Left renal cortex interstitium (tissue), 4 donors: ENCODE data around the gene S1PR1. TPM values are rescaled to one million over a fixed set of nuclear protein-coding genes. Genes with fewer than 3 reads are reported as not detected.
A peak's percentile ranks its signal among the peaks of the same experiment; 100 is the strongest.
"Not testable (repeated sequence)": the region's sequence is repeated elsewhere in the genome, so short reads cannot be mapped to it uniquely, and the experiment has no call there.

Experiments
- DNase-seq, 4 donors: peaks; one replicate each; pipeline ENCODE4 v3.0.0-alpha.2; 2013; ENCODE audit warnings: low read depth in 4 of 4, low spot score in 2 of 4, missing footprints in 1 of 4
- polyA plus RNA-seq, 4 donors: library from polyadenylated mRNA; unstranded; fragments of 120-200 nt; gene quantifications; one replicate each; pipeline ENCODE4 v1.2.1, GENCODE V29; 2013; ENCODE audit not compliant: insufficient read length in 4 of 4

The S1PR1 gene
- polyA plus RNA-seq, 4 donors = 17.8 to 22.0 (median 20.4) TPM

DNA sequence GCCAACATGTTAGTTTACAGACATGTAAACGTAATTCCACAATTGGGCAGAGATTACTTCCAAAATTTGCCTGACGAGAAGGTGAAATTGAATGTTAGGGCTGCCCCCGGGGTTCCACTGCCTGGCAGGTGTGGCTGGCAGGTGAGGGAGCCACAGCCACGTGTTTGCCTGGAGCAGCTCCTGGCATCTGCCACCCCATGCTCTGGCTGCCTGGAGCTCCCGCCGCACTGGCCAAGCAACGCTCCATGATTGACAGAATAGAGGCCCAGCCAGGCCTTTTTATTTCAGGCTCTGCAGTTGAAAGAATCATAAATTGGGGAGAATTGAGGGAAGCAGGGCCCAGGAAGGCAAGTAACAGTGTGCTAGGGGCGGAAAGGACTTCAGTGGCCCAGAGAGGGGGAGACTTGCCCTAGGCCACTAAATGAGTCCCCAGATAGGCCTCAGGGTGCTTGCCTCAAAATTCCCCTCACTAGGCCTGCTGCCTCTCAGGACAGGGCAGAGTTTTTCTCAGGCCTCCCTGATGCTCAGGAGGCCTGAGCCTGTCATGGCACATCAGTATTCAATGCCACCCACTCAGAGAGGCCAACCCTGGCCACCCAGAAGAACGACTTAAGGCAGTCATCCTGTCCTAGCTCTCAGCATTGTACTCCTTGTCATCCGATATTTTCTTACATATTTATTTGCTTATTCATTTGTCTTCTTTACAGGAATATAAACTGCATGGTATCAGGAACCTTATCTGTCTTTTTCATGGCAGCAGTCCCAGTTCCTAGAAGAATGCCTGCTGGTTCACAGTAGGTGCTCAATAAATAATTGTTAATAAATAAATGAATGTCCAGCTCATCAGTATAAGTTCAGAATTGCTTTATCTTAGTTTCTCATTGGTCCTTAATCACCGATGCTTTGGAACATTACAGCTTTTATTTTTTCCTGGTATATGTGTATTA is 16.6 kb upstream of the S1PR1 start:
- no peak for DNase-seq

GRCh38 chr1:101220906-101221305 is 15.9 kb upstream of the S1PR1 start:
- DNase-seq = no peak

GRCh38 chr1:101221945-101222429 is 14.8 kb upstream of the S1PR1 start:
- no peak for DNase-seq

- no peak for DNase-seq
Observed at GRCh38 chr1:101227837-101228236, 9.0 kb upstream of the S1PR1 start.

GRCh38 chr1:101228424-101229134 is 8.2 kb upstream of the S1PR1 start:
- DNase-seq = no peak

DNA sequence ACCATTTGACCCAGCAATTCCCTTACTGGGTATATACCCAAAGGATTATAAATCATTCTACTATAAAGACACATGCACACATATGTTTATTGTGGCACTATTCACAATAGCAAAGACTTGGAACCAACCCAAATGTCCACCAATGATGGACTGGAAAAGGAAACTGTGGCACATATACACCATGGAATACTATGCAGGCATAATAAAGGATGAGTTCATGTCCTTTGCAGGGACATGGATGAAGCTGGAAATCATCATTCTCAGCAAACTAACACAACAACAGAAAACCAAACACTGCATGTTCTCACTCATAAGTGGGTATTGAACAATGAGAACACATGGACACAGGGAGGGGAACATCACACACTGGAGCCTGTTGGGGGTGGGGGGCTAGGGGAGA is 4.6 kb upstream of the S1PR1 start:
- not testable (repeated sequence) for DNase-seq

DNA sequence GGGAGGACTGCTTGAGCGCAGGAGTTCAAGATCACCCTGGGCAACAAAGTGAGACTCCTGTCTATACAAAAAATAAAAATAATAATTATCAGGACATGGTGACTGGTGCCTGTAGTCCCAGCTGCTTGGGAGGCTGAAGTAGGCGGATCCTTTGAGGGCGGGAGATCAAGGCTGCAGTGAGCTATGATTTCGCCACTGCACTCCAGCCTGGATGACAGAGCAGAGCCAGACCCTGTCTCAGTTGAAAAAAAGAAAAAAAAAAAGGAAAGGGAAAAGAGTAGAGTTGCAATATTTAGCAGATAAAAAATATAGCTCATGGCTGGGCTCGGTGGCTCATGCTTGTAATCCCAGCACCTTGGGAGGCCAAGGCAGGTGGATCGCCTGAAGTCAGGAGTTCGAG is 3.3 kb upstream of the S1PR1 start:
- no peak for DNase-seq

DNA sequence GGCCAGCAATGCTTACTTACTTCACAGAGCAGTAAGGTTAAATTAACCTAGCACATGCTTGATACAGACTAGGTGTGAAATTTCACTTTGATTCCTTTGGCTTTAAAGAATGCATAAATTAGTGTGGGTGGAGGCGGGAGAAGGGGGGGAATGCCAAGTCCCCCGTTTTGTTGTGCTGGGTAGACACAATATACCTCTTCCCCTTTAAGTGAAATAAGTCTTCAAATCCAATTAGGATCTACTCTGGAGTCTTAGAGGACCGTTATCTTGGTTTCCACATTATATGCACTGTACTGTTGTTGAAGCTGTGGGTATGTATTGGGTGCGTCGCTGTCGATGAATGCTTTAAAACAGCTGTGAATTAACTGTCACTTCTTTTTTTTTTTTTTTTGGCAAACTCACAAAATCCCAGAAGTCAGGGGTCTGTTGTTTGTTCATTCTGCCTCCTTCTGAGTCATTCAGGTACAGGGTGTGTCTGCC is 1.6 kb upstream of the S1PR1 start:
- no peak for DNase-seq

- DNase-seq = peak in 2 of 4 donors; percentile 55 to 65
Observed at GRCh38 chr1:101235696-101236515, 913 bp upstream of the S1PR1 start.

- DNase-seq = peak in 1 of 4 donors; percentile 40
Observed at GRCh38 chr1:101237229-101237837, 514 bp downstream of the S1PR1 start.

- DNase-seq = no peak
Observed at GRCh38 chr1:101238031-101238628, 1.3 kb downstream of the S1PR1 start.

DNA sequence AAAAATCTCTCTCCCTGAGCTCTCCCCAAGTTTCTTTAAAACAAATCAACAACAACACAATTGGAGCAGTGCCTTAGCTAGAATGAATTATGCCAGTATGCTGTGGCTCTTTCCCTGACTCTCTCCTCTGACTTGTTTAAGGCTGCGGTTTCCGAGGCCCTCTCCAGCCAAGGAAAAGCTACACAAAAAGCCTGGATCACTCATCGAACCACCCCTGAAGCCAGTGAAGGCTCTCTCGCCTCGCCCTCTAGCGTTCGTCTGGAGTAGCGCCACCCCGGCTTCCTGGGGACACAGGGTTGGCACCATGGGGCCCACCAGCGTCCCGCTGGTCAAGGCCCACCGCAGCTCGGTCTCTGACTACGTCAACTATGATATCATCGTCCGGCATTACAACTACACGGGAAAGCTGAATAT is 1.9 kb downstream of the S1PR1 start:
- DNase-seq = peak in 2 of 4 donors; percentile 65 to 72

- no peak for DNase-seq
Observed at GRCh38 chr1:101239095-101240040, 2.5 kb downstream of the S1PR1 start.

DNA sequence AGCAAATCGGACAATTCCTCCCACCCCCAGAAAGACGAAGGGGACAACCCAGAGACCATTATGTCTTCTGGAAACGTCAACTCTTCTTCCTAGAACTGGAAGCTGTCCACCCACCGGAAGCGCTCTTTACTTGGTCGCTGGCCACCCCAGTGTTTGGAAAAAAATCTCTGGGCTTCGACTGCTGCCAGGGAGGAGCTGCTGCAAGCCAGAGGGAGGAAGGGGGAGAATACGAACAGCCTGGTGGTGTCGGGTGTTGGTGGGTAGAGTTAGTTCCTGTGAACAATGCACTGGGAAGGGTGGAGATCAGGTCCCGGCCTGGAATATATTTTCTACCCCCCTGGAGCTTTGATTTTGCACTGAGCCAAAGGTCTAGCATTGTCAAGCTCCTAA is 3.2 kb downstream of the S1PR1 start:
- no peak for DNase-seq

GRCh38 chr1:101241485-101242225 is 4.8 kb downstream of the S1PR1 start:
- DNase-seq = no peak

DNA sequence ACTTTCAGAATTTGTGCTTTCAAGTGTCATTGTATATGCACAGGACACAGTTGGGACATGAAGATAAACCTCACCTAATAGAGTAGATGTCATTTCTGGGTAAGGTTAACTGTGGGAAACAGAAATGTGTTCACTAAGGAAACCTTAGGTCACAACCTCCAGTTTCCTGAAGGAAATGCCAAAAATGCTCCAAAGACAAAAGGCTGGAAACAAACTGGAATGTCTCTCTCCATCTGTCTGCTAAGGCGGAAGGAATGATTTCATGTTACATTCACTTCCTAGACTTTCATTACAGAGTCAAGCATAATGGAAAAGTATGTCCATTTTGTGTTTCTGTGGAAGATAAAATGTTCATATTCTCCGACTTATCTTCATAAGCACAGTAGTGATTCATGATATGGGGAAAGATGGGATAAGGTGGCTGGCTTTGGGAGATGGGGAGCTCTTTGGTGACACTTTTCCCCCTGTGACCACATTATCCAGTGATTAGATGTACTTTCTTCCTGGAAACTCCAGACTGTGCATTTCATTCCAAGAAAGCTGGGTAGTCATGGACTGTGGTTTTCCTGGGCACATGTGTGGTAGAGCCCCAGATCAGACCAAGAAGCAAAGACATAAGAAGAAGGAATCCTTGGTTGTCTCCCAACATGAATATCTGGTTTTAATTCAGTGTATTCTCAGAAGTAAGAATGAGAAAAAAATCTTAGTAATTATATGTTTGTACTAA is 5.7 kb downstream of the S1PR1 start:
- DNase-seq = no peak

DNA sequence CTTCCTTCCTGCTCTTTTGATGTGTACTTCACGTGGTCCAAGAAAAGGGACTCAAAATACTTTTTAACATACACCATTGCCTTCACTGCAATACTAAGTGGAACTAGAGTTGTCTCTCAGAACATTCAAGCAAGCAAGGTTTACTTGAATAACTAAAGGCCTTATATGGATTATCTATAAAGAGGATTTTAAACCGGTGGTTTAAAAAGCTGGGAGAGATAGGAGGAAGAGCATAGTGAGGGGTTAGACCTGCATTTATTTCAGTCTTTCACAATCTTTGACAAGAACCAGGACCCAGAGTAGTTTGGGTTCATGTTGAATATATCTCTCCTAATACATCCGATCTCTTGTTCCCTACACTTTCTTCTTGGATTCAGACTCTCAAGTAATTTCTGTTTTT is 6.9 kb downstream of the S1PR1 start:
- no peak for DNase-seq
